Esophagus muscularis mucosa (tissue), 3 donors: ENCODE measurements around the gene EEF1E1.

ENCODE experiments used
- POLR2A ChIP-seq: fragments of 450-650 bp; IDR thresholded peaks from one replicate; pipeline ENCODE4 v1.6.1; 2017; ENCODE audit warnings: antibody characterized with exemption, moderate library complexity, mild to moderate bottlenecking, low read depth
- POLR2AphosphoS5 ChIP-seq, 2 donors: sonication (generic); formaldehyde crosslinking; IDR thresholded peaks; one replicate each; pipeline ENCODE4 v1.6.1; 2017; ENCODE audit warnings: antibody characterized with exemption in 2 of 2
- TF ChIP-seq, protein P1 (sequence below), 3 experiments: fragments of 200-600 bp in 2 of 3; fragments of 450-650 bp in 1 of 3; sonication (generic) in 2 of 3; IDR thresholded peaks; one replicate each; pipeline ENCODE4 v1.5.1; 2017 to 2019; ENCODE audit warnings: antibody characterized with exemption in 3 of 3, mild to moderate bottlenecking in 2 of 3, moderate library complexity in 1 of 3

DNA sequence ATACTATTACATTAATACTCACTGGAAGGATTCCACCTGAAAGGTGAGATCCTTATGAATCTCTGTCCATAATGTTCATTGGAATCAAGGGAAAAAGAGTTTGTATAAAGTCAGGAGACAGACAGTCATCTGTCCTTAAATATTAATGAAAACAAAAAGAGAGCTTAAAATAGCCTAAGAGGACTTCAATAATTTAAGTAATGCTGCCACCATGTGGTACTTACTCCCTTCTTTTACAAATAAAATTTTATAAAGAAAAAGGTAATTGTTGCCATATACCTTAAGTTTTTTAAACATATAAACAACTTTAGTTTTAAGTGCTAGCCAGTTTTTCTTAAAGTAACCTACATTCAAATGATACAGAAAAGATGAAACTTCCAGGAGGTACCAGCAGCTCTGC, 43.2 kb downstream of the EEF1E1 start:
- TF ChIP-seq, protein P1, sequence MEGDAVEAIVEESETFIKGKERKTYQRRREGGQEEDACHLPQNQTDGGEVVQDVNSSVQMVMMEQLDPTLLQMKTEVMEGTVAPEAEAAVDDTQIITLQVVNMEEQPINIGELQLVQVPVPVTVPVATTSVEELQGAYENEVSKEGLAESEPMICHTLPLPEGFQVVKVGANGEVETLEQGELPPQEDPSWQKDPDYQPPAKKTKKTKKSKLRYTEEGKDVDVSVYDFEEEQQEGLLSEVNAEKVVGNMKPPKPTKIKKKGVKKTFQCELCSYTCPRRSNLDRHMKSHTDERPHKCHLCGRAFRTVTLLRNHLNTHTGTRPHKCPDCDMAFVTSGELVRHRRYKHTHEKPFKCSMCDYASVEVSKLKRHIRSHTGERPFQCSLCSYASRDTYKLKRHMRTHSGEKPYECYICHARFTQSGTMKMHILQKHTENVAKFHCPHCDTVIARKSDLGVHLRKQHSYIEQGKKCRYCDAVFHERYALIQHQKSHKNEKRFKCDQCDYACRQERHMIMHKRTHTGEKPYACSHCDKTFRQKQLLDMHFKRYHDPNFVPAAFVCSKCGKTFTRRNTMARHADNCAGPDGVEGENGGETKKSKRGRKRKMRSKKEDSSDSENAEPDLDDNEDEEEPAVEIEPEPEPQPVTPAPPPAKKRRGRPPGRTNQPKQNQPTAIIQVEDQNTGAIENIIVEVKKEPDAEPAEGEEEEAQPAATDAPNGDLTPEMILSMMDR (IDR thresholded peaks at IDR 0.05) = peak; percentile 29 to 39 (median 35)
- TF ChIP-seq POLR2A (no peak), POLR2AphosphoS5 (IDR thresholded peaks at IDR 0.05) (no peak)
